Measurements from ENCODE around the gene OR1G1.
"Not testable (repeated sequence)": the region's sequence is repeated elsewhere in the genome, so short reads cannot be mapped to it uniquely, and the experiment has no call there.

Gene OR1G1

GRCh38 chr17:3127451-3127850, at the start of gene OR1G1:
Gene OR1G1, minus strand, starts transcription at chr17:3127551. Its CDS starts 0 bp downstream, at chr17:3127551.
- H3K4me3 ChIP-seq (ENCODE audit: low read length), result no peak within 1 kb of the TSS
- DNase-seq (ENCODE audit: low read depth), result no peak
- no peak for TF ChIP-seq CTCF (IDR thresholded peaks at IDR 0.05; ENCODE audit: insufficient read depth, low read depth, low read length, missing control alignments)

GRCh38 chr17:3167574-3167973, 40.2 kb upstream of the OR1G1 start:
- H3K4me3 ChIP-seq (ENCODE audit: low read length), result no peak overlapping the region
- no peak for DNase-seq (ENCODE audit: low read depth)
- TF ChIP-seq CTCF (IDR thresholded peaks at IDR 0.05; ENCODE audit: insufficient read depth, low read depth, low read length, missing control alignments), result no peak

- no peak for DNase-seq (ENCODE audit: low read depth)
- no peak for TF ChIP-seq CTCF (IDR thresholded peaks at IDR 0.05; ENCODE audit: insufficient read depth, low read depth, low read length, missing control alignments)
Measured at GRCh38 chr17:3157218-3157617, 29.9 kb upstream of the OR1G1 start.

GRCh38 chr17:3137494-3137893, 10.1 kb upstream of the OR1G1 start:
- H3K4me3 ChIP-seq (ENCODE audit: low read length), result not testable (repeated sequence)

More at GRCh38 chr17:3157218-3157617, 29.9 kb upstream of the OR1G1 start:
- H3K4me3 ChIP-seq (ENCODE audit: low read length), result no peak overlapping the region

GRCh38 chr17:3104322-3104721, 23.0 kb downstream of the OR1G1 start, which contains the start of gene OR1D2:
Gene OR1D2, minus strand, starts transcription at chr17:3104422. Its CDS starts 11,426 bp downstream, at chr17:3092996.
- no peak for TF ChIP-seq CTCF (IDR thresholded peaks at IDR 0.05; ENCODE audit: insufficient read depth, low read depth, low read length, missing control alignments)
- no peak within 1 kb of the TSS for H3K4me3 ChIP-seq (ENCODE audit: low read length)
- no peak for DNase-seq (ENCODE audit: low read depth)

More at GRCh38 chr17:3137494-3137893, 10.1 kb upstream of the OR1G1 start:
- not testable (repeated sequence) for DNase-seq (ENCODE audit: low read depth)
